C4-2B (cell line): ENCODE measurements around the gene TRPM8.

ENCODE experiments used
- ZFX ChIP-seq: fragments of 450-650 bp; IDR thresholded peaks from 2 replicates; pipeline ENCODE4 v1.6.1; 2017
- TF ChIP-seq, protein P1 (sequence below): fragments of 450-650 bp; conservative IDR thresholded peaks from 2 replicates; pipeline ENCODE4 v1.5.1; 2017; ENCODE audit warnings: mild to moderate bottlenecking

DNA sequence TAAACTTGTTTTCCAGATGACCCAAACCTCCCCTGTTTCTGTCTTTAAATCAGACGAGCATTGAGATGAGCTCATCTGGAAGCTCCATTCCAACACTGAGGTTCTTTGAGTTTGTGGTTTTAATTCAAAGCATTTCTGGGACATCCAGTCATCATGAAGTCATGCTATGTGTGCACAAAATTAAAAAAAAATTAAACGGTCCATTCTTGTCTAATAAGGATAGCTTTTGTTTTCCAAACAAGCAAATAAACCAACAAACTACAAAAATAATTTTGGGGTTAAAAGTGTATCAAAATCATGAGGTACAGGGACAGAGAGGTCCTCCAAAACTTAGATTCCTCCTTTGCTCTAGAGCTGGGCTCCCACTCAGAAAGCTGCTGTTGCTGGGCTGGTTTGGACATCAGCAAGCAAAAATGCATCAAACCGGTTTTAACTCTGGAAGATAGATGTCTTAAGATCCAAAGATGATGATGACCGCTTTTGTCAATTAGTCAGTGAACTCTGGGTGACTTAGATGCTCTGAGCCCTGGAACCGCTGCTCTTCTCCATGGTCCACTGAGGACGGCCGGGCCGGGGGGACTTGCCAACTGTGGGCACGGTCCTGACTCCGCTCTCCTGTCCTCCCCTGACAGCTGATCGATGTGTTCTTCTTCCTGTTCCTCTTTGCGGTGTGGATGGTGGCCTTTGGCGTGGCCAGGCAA lies 65.4 kb downstream of the TRPM8 start:
- TF ChIP-seq, protein P1, sequence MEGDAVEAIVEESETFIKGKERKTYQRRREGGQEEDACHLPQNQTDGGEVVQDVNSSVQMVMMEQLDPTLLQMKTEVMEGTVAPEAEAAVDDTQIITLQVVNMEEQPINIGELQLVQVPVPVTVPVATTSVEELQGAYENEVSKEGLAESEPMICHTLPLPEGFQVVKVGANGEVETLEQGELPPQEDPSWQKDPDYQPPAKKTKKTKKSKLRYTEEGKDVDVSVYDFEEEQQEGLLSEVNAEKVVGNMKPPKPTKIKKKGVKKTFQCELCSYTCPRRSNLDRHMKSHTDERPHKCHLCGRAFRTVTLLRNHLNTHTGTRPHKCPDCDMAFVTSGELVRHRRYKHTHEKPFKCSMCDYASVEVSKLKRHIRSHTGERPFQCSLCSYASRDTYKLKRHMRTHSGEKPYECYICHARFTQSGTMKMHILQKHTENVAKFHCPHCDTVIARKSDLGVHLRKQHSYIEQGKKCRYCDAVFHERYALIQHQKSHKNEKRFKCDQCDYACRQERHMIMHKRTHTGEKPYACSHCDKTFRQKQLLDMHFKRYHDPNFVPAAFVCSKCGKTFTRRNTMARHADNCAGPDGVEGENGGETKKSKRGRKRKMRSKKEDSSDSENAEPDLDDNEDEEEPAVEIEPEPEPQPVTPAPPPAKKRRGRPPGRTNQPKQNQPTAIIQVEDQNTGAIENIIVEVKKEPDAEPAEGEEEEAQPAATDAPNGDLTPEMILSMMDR = no peak
- no peak for TF ChIP-seq ZFX
